B cell (primary cell): ENCODE results near the gene CCDC63. TPM values are rescaled to one million over a fixed set of nuclear protein-coding genes. Genes with fewer than 3 reads are reported as not detected.

Source experiments
- ATAC-seq: fragments of 200-7000 bp; cut with Tn5 transposase; one replicate; pipeline ENCODE4 v1.10.0; 2021; ENCODE audit warnings: low read depth, mild to moderate bottlenecking, moderate number of reproducible peaks, moderate library complexity
- CTCF ChIA-PET: fragments of 350-600 bp; sonication (Branson Sonifier 250); formaldehyde crosslinking; loops from one replicate; lab custom pipeline; 2021; ENCODE audit warnings: antibody characterized with exemption, inconsistent platforms; lab: Charles Lee
- POLR2A ChIA-PET: fragments of 350-600 bp; sonication (Branson Sonifier 250); formaldehyde crosslinking; loops from one replicate; lab custom pipeline; 2021; ENCODE audit warnings: antibody characterized with exemption; lab: Charles Lee
- DNase-seq: peaks from one replicate; pipeline ENCODE4 v3.0.0; 2013
- H2AFZ ChIP-seq: 2 replicates; pipeline ENCODE4 v1.6.1; 2012; ENCODE audit warnings: mild to moderate bottlenecking, low read depth, low read length; ENCODE audit not compliant: insufficient read depth, poor library complexity, severe bottlenecking
- H3K27ac ChIP-seq, 2 donors: 1 replicate in 1 of 2; 2 replicates in 1 of 2; pipeline ENCODE4 v1.5.1; 2012 to 2013; ENCODE audit warnings: low read length in 2 of 2, mild to moderate bottlenecking in 2 of 2, moderate library complexity in 1 of 2
- H3K27me3 ChIP-seq, 4 experiments: fragments of 200-600 bp in 1 of 4; sonication (generic) in 1 of 4; replicated peaks in 1 of 4; 1 replicate in 2 of 4; 2 replicates in 2 of 4; pipeline versions ENCODE4 v1.6.1 to v1.7.0; 2013 to 2016; ENCODE audit warnings: low read length in 3 of 4, mild to moderate bottlenecking in 2 of 4, mixed read lengths in 1 of 4, moderate library complexity in 1 of 4; ENCODE audit not compliant: insufficient read depth in 4 of 4, control insufficient read depth in 3 of 4; ENCODE audit errors: control extremely low read depth in 1 of 4
- H3K36me3 ChIP-seq, 2 experiments: replicated peaks in 1 of 2; 1 replicate in 1 of 2; 2 replicates in 1 of 2; pipeline versions ENCODE4 v1.6.1 to v1.7.1; 2013; ENCODE audit warnings: low read length in 1 of 2; ENCODE audit not compliant: insufficient read depth in 2 of 2, control insufficient read depth in 1 of 2; ENCODE audit errors: control extremely low read depth in 1 of 2, extremely low read depth in 1 of 2
- H3K4me1 ChIP-seq, 2 donors: fragments of 200-600 bp in 1 of 2; sonication (generic) in 1 of 2; 1 replicate in 1 of 2; 2 replicates in 1 of 2; pipeline versions ENCODE4 v1.5.1 to v1.6.1; 2013 to 2017; ENCODE audit warnings: low read length in 2 of 2; ENCODE audit not compliant: control insufficient read depth in 2 of 2, insufficient read depth in 2 of 2
- H3K4me2 ChIP-seq: replicated peaks from 2 replicates; pipeline ENCODE3; 2012; ENCODE audit warnings: mild to moderate bottlenecking, low read depth, low read length; ENCODE audit not compliant: poor library complexity, severe bottlenecking
- H3K4me3 ChIP-seq, 5 experiments: fragments of 200-600 bp in 1 of 5; sonication (generic) in 1 of 5; 1 replicate in 3 of 5; 2 replicates in 2 of 5; pipeline versions ENCODE4 v1.5.1 to v1.7.0; 2011 to 2016; ENCODE audit warnings: low read length in 4 of 5, mild to moderate bottlenecking in 4 of 5, low read depth in 2 of 5, control low read depth in 1 of 5, moderate library complexity in 1 of 5; ENCODE audit not compliant: insufficient read depth in 1 of 5; ENCODE audit errors: control extremely low read depth in 1 of 5, extremely low read depth in 1 of 5
- H3K79me2 ChIP-seq: fragments of 200-600 bp; sonication (generic); one replicate; pipeline ENCODE4 v1.6.0; 2016; ENCODE audit warnings: low read length; ENCODE audit not compliant: control insufficient read depth, insufficient read depth
- H3K9ac ChIP-seq: fragments of 200-600 bp; sonication (generic); 2 replicates; pipeline ENCODE4 v1.6.1; 2017; ENCODE audit warnings: mild to moderate bottlenecking, low read length, moderate library complexity
- H3K9me3 ChIP-seq, 3 donors: one replicate each; pipeline versions ENCODE4 v1.6.1 to v1.7.1; 2013; ENCODE audit warnings: low read length in 2 of 3; ENCODE audit not compliant: control insufficient read depth in 2 of 3, insufficient read depth in 1 of 3; ENCODE audit errors: control extremely low read depth in 1 of 3
- H4K20me1 ChIP-seq: 2 replicates; pipeline ENCODE4 v1.6.0; 2012; ENCODE audit warnings: mild to moderate bottlenecking, low read length; ENCODE audit not compliant: insufficient read depth, control insufficient read depth, poor library complexity, severe bottlenecking
- H3K27ac Mint-ChIP-seq: one replicate; pipeline ENCODE4 v1.8.0; 2021; ENCODE audit warnings: mixed read lengths
- H3K27me3 Mint-ChIP-seq: one replicate; pipeline ENCODE4 v1.8.0; 2021; ENCODE audit warnings: mixed read lengths
- H3K4me1 Mint-ChIP-seq: one replicate; pipeline ENCODE4 v1.8.0; 2021; ENCODE audit warnings: mixed read lengths
- H3K4me3 Mint-ChIP-seq: one replicate; pipeline ENCODE4 v1.8.0; 2021; ENCODE audit warnings: mixed read lengths
- H3K9me3 Mint-ChIP-seq: one replicate; pipeline ENCODE4 v1.8.0; 2022; ENCODE audit warnings: mixed read lengths; ENCODE audit not compliant: insufficient read depth
- EZH2 ChIP-seq: IDR thresholded peaks from 2 replicates; pipeline ENCODE4 v1.6.1; 2012; ENCODE audit warnings: borderline replicate concordance, low read depth, mild to moderate bottlenecking, moderate library complexity, low read length; ENCODE audit not compliant: insufficient read depth, poor library complexity, severe bottlenecking
- WGBS: methylation state at CpG from one replicate; pipeline ENCODE4 v1.1.5; 2013; ENCODE audit warnings: missing lambda C conversion rate; ENCODE audit not compliant: insufficient coverage; 5-methylcytosine and 5-hydroxymethylcytosine counted together
- intact Hi-C: fragments of 100-400 bp; cut with micrococcal nuclease; formaldehyde crosslinking; loops from one replicate; pipeline ENCODE4 v1.10.0; 2022
- polyA plus RNA-seq: library from polyadenylated mRNA; depleted of rRNA; stranded (reverse); fragments of >200 nt; gene quantifications from 2 replicates; pipeline ENCODE4 v1.2.3, GENCODE V29; 2012
- total RNA-seq, 2 donors: library from RNA; stranded (reverse); fragments of 120-200 nt in 1 of 2; gene quantifications; 1 replicate in 1 of 2; 2 replicates in 1 of 2; pipeline versions ENCODE4 v1.2.3 to v1.2.4, GENCODE V29; 2013 to 2022
- TF ChIP-seq, protein P1 (sequence below): fragments of 200-600 bp; IDR thresholded peaks from one replicate; pipeline ENCODE4 v1.8.0; 2022; ENCODE audit warnings: antibody characterized with exemption, mild to moderate bottlenecking

CCDC63 gene
- total and polyA plus RNA-seq, 2 donors (not counting 1 experiment from before 2014, with no cell fraction given), result not detected

DNA sequence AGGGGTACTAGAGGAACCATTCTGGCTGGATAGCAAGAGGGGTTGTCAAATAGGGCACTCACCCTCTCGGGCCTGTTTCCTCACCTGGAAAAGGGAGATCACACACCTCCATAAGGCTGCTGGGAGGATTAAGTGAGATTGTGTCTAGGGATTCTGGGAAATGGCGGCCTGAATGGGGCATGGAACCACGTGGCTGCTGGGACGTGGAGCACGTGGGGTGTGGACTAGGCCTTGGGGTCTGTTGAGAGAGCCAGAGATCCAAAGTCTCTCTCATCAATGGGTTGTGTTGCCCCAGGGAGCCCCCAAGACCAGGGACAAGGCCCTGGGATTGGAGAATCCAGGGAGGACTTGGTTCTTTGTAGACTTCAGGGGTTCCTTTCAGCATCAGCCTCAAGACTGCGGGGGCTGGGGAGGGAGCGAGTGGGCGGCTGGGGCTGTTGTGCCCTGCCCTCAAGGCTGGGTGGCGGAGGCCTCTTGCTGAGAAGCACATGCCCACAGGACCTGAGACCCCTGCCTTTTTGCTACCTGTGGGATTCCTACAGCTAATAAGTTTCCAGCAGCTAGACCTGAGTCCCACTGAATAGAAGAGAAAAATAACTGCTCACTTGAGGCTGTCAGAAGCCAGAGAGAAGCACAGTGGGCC is 77.0 kb downstream of the CCDC63 start:
- H3K4me3 Mint-ChIP-seq, result no peak overlapping the region
- Histone ChIP-seq H2AFZ (no peak overlapping the region), H3K36me3 (no peaks in the 10 kb centered on the region), H3K27me3 (peaks cover 0 to 2% (median 0%) of the 10 kb centered on the region in 4 experiments), H3K27ac (no peak overlapping the region), H4K20me1 (no peaks in the 10 kb centered on the region), H3K4me1 (peaks cover 0 to 3% of the 10 kb centered on the region in 2 donors), H3K79me2 (no peaks in the 10 kb centered on the region), H3K9ac (no peak overlapping the region), H3K4me3 (no peak overlapping the region), H3K4me2 (no peak overlapping the region), H3K9me3 (no peaks in the 10 kb centered on the region)
- peaks cover 16% of the 10 kb centered on the region for H3K27me3 Mint-ChIP-seq
- 95% methylated on average over 9 of the region's 9 CpGs for WGBS
- no peaks in the 10 kb centered on the region for H3K4me1 Mint-ChIP-seq
- ATAC-seq, result no peak
- TF ChIP-seq, protein P1, sequence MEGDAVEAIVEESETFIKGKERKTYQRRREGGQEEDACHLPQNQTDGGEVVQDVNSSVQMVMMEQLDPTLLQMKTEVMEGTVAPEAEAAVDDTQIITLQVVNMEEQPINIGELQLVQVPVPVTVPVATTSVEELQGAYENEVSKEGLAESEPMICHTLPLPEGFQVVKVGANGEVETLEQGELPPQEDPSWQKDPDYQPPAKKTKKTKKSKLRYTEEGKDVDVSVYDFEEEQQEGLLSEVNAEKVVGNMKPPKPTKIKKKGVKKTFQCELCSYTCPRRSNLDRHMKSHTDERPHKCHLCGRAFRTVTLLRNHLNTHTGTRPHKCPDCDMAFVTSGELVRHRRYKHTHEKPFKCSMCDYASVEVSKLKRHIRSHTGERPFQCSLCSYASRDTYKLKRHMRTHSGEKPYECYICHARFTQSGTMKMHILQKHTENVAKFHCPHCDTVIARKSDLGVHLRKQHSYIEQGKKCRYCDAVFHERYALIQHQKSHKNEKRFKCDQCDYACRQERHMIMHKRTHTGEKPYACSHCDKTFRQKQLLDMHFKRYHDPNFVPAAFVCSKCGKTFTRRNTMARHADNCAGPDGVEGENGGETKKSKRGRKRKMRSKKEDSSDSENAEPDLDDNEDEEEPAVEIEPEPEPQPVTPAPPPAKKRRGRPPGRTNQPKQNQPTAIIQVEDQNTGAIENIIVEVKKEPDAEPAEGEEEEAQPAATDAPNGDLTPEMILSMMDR, result no peak
- no peak for TF ChIP-seq EZH2
- DNase-seq, result no peak
- CTCF ChIA-PET, result no interaction called here
- POLR2A ChIA-PET, result no interaction called here
- H3K9me3 Mint-ChIP-seq, result no peaks in the 10 kb centered on the region
- intact Hi-C loops, result no loop called here
- H3K27ac Mint-ChIP-seq, result no peak overlapping the region

DNA sequence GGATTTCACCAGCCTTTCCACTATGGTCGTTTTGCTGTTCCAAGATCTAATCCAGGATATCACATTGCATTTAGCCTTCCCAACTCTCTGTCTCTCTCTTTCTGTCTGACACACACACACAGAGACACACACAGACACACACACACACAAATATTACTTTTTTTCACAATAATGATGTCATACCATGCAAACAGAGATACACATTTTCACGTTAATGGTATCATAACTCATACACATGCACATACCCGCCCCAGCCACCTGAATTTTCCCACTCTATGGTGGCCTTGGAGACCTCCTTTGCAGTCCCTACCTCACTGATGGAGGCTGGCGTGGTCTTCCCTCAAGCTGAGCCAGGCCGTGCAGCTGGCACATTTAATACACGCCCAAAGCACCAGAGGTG is 80.8 kb downstream of the CCDC63 start:
- H3K27ac ChIP-seq, result no peak overlapping the region
- intact Hi-C loops, result no loop called here
- no peaks in the 10 kb centered on the region for H4K20me1 ChIP-seq
- no peak overlapping the region for H3K4me2 ChIP-seq
- no peak overlapping the region for H3K27ac Mint-ChIP-seq
- no peak overlapping the region for H3K4me3 ChIP-seq
- H3K27me3 Mint-ChIP-seq, result peaks cover 9% of the 10 kb centered on the region
- no peaks in the 10 kb centered on the region for H3K36me3 ChIP-seq
- ChIA-PET POLR2A (no interaction called here), CTCF (no interaction called here)
- no peak overlapping the region for H2AFZ ChIP-seq
- 76% methylated on average over 4 of the region's 6 CpGs for WGBS
- ATAC-seq, result no peak
- no peaks in the 10 kb centered on the region for H3K4me1 ChIP-seq
- H3K9ac ChIP-seq, result no peak overlapping the region
- H3K79me2 ChIP-seq, result no peaks in the 10 kb centered on the region
- no peaks in the 10 kb centered on the region for H3K27me3 ChIP-seq
- H3K4me3 Mint-ChIP-seq, result no peak overlapping the region
- DNase-seq, result no peak
- TF ChIP-seq EZH2, result no peak
- TF ChIP-seq, protein P1, result no peak
- H3K4me1 Mint-ChIP-seq, result no peaks in the 10 kb centered on the region
- H3K9me3 Mint-ChIP-seq, result no peaks in the 10 kb centered on the region
- no peaks in the 10 kb centered on the region for H3K9me3 ChIP-seq
